KMS-11 (cell line): ENCODE results near the gene DNAJB6.

ENCODE experiments used
- H2AFZ ChIP-seq: fragments of 200-600 bp; sonication (generic); 2 replicates; pipeline ENCODE4 v1.6.1; 2016; ENCODE audit warnings: antibody characterized with exemption, mixed run types, low read depth
- H3K27ac ChIP-seq: fragments of 200-600 bp; sonication (generic); 2 replicates; pipeline ENCODE4 v1.6.1; 2016; ENCODE audit warnings: mild to moderate bottlenecking, mixed run types
- H3K27me3 ChIP-seq: fragments of 200-600 bp; sonication (generic); 2 replicates; pipeline ENCODE4 v1.6.1; 2017; ENCODE audit warnings: mild to moderate bottlenecking, low read depth, mixed run types, moderate library complexity; ENCODE audit not compliant: insufficient read depth
- H3K36me3 ChIP-seq: fragments of 200-600 bp; sonication (generic); 2 replicates; pipeline ENCODE4 v1.6.1; 2017; ENCODE audit warnings: mild to moderate bottlenecking, mixed run types; ENCODE audit not compliant: insufficient read depth
- H3K4me1 ChIP-seq: fragments of 200-600 bp; sonication (generic); 2 replicates; pipeline ENCODE4 v1.6.1; 2016; ENCODE audit warnings: mild to moderate bottlenecking, low read depth, mixed run types; ENCODE audit not compliant: poor library complexity, severe bottlenecking
- H3K4me2 ChIP-seq: fragments of 200-600 bp; sonication (generic); 2 replicates; pipeline ENCODE4 v1.7.0; 2016; ENCODE audit warnings: mild to moderate bottlenecking, mixed run types
- H3K4me3 ChIP-seq: fragments of 200-600 bp; sonication (generic); IDR thresholded peaks from 2 replicates; pipeline ENCODE4 v1.6.1; 2017; ENCODE audit warnings: low read depth, low read length, mixed read lengths; ENCODE audit not compliant: insufficient read depth
- H3K79me2 ChIP-seq: fragments of 200-600 bp; sonication (generic); 2 replicates; pipeline ENCODE4 v1.6.1; 2016; ENCODE audit warnings: low read depth, mixed run types; ENCODE audit not compliant: insufficient read depth
- H3K9ac ChIP-seq: fragments of 200-600 bp; sonication (generic); 2 replicates; pipeline ENCODE4 v1.6.1; 2016; ENCODE audit warnings: mild to moderate bottlenecking, mixed run types
- H4K20me1 ChIP-seq: fragments of 200-600 bp; sonication (generic); 2 replicates; pipeline ENCODE4 v1.6.1; 2016; ENCODE audit warnings: mild to moderate bottlenecking, mixed run types; ENCODE audit not compliant: insufficient read depth
- TF ChIP-seq, protein P1 (sequence below): fragments of 200-600 bp; sonication (generic); conservative IDR thresholded peaks from 2 replicates; pipeline ENCODE4 v1.6.1; 2017; ENCODE audit warnings: low read depth, mild to moderate bottlenecking, antibody characterized with exemption, low read length, moderate library complexity, mixed read lengths

Gene DNAJB6

DNA sequence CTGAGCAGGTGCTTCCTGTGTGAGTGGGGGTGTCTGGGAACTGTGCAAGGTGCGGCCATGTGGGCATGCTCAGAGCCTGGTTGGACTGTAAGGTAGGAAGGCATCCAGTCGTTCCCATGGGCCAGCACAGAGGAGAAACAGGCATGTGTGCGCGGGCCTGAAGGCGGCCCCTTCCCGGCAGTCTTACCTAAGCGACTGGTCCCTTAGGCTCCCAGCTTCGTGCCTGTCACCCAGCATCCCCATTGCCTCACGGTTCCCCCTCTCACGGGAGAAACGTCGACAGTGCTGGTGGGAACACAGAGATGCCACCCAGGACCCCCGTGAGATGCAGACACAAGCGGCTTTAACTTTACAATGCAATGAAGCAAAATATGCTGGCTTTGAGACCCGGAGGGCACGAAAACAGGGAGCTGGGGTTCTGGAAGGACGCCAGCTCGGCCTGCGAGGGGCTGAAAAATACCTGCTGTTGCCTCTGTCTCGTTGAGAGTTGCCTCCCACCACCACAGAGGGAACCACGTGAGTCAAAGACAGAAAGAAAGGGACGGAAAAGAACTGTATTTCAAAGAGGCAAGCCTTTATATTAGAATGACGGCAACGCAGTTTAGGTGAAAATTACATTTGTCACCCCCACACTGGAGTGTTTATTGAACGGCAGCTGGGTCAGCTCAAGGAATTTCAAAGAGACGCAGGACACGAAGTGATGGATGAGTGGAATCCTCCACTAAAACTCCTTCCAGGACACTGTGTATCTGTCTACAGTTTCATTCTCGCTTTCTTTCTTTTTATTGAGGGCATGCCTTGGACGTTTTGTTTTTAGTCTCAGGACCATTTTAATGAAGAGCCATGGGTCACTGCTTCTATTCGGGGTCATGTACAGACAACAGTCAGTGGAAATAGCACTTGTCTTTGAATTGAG lies 128.4 kb downstream of the DNAJB6 start:
- Histone ChIP-seq H3K79me2 (no peaks in the 10 kb centered on the region), H4K20me1 (no peaks in the 10 kb centered on the region), H3K9ac (no peak overlapping the region), H2AFZ (no peak overlapping the region), H3K4me3 (no peak overlapping the region), H3K4me2 (no peak overlapping the region), H3K36me3 (no peaks in the 10 kb centered on the region), H3K27ac (no peak overlapping the region), H3K4me1 (no peaks in the 10 kb centered on the region), H3K27me3 (peaks cover 59% of the 10 kb centered on the region)
- TF ChIP-seq, protein P1, sequence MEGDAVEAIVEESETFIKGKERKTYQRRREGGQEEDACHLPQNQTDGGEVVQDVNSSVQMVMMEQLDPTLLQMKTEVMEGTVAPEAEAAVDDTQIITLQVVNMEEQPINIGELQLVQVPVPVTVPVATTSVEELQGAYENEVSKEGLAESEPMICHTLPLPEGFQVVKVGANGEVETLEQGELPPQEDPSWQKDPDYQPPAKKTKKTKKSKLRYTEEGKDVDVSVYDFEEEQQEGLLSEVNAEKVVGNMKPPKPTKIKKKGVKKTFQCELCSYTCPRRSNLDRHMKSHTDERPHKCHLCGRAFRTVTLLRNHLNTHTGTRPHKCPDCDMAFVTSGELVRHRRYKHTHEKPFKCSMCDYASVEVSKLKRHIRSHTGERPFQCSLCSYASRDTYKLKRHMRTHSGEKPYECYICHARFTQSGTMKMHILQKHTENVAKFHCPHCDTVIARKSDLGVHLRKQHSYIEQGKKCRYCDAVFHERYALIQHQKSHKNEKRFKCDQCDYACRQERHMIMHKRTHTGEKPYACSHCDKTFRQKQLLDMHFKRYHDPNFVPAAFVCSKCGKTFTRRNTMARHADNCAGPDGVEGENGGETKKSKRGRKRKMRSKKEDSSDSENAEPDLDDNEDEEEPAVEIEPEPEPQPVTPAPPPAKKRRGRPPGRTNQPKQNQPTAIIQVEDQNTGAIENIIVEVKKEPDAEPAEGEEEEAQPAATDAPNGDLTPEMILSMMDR, result no peak

DNA sequence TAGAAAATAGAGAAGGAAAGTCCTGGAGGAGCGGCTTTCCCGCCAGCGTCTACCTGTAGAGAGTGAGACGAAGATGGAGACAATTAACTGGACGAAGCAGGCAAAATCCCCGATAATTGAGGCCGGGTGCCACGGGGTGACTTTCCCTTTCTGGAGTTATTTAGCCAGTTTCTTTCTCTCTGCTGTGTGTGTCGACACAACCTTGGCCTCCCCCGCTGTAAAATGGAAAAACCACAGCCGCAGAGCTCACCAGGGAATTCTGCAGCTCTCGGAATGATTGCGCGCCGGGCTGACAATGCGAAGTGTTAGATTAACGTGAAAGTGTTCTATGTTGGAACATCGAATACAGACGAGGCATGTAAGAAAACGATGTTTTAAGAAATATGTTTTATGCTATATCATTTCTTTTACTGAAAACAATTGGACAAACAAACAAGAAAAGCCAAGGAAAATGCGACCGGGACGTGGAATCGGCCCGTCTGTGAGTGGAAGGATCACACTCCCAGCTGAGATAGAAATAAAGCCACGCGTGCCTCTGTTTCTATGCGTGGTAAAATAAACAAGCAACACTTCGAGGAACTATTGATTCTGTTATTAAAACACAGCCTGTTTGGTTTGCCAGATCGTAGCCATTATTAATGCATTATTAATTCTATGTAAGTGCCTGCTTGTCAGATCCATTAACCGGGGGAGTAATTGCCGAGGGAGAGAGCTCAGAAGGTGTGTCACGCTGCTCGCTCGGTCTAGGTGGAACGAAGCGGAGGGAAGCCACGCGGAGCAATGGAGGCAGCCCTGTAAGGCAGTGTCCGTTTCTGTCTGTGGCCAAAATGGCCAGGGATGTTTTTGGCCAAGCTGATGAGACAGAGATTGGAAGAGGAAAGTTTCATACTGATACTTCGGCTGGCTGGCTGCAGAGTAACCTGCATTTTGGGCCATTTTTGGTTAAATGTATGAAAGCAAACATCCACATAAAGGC lies 129.4 kb downstream of the DNAJB6 start:
- Histone ChIP-seq H3K79me2 (no peaks in the 10 kb centered on the region), H3K4me1 (no peaks in the 10 kb centered on the region), H3K4me3 (no peak overlapping the region), H3K27ac (no peak overlapping the region), H3K9ac (no peak overlapping the region), H4K20me1 (no peaks in the 10 kb centered on the region), H3K27me3 (peaks cover 53% of the 10 kb centered on the region), H2AFZ (no peak overlapping the region), H3K4me2 (no peak overlapping the region), H3K36me3 (no peaks in the 10 kb centered on the region)
- TF ChIP-seq, protein P1, result no peak; the same call in 1 of the 2 replicates

DNA sequence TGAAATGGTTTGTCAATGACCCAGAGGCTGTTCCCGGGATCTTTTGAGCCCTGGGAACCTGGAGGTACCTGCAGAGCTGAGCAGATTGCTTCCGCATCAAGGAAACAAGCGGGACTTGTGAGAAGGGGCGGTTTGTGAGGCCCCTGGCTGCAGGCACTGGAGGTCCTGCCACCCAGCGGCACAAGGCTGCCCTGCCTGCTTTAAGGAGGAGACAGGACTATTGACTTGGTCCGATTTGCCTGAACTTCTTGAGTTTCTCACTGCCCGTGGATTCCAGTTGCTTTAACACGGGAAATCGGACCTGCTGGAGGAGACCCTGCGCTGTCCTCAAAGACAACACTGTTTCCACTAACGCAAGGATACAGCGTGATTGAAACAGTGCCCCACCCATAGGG lies 130.1 kb downstream of the DNAJB6 start:
- no peak overlapping the region for H3K9ac ChIP-seq
- H3K4me3 ChIP-seq, result no peak overlapping the region
- H3K36me3 ChIP-seq, result no peaks in the 10 kb centered on the region
- H2AFZ ChIP-seq, result no peak overlapping the region
- no peak overlapping the region for H3K4me2 ChIP-seq
- H3K27ac ChIP-seq, result no peak overlapping the region
- peaks cover 53% of the 10 kb centered on the region for H3K27me3 ChIP-seq
- H3K4me1 ChIP-seq, result no peaks in the 10 kb centered on the region
- TF ChIP-seq, protein P1, result no peak
- H4K20me1 ChIP-seq, result no peaks in the 10 kb centered on the region
- H3K79me2 ChIP-seq, result no peaks in the 10 kb centered on the region
